AML-193 (cell line): Measurements from ENCODE around the gene GGT6.
"Not testable (repeated sequence)": the region's sequence is repeated elsewhere in the genome, so short reads cannot be mapped to it uniquely, and the experiment has no call there.

Experiments used
- DNase-seq, 2 experiments: peaks; one replicate each; lab custom pipeline; 2025; lab: John Stamatoyannopoulos, UW

The GGT6 gene, protein sequence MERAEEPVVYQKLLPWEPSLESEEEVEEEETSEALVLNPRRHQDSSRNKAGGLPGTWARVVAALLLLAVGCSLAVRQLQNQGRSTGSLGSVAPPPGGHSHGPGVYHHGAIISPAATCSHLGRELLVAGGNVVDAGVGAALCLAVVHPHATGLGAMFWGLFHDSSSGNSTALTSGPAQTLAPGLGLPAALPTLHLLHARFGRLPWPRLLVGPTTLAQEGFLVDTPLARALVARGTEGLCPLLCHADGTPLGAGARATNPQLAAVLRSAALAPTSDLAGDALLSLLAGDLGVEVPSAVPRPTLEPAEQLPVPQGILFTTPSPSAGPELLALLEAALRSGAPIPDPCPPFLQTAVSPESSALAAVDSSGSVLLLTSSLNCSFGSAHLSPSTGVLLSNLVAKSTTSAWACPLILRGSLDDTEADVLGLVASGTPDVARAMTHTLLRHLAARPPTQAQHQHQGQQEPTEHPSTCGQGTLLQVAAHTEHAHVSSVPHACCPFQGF

GRCh38 chr17:4560421-4560820, at the start of gene GGT6:
Gene GGT6 (minus strand): TSS chr17:4560577. CDS start chr17:4560521, 56 bp downstream.
- DNase-seq = no peak

DNA sequence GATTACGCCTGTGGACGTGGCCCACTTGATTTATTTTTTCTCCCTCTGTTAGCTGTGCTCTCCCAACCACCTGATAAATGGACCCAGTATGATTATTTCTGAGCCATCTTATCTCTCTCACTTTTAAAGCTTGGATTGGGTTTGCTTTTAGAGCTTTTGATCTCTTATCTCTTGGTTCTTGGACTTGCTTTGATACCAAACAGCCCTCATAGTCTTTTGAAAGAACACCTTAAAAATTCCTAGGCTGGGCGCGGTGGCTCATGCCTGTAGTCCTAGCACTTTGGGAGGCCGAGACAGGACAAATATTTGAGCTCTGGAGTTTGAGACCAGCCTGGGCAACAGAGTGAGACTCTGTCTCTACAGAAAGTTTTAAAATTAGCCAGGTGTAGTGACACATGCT, 49.8 kb upstream of the GGT6 start:
- no peak for DNase-seq

DNA sequence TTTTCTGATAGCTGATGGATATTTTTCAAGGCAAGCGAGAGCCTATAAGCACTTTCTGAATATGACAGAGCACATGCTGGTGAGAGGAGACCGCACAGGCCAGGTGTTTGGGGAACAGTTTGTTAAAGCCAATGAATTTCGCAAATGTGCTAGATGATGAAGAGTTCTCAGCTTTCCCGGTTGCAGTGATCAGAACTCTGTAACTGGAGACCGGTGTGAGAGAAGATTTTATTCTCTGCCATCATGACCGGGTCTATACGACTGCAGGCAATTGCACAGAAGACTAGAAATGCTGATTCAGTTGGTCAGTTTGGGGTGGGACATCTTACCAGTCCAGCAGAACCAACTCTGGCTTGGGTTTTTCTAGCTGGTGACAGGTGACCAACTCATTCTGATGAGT, 49.4 kb upstream of the GGT6 start:
- no peak for DNase-seq

DNA sequence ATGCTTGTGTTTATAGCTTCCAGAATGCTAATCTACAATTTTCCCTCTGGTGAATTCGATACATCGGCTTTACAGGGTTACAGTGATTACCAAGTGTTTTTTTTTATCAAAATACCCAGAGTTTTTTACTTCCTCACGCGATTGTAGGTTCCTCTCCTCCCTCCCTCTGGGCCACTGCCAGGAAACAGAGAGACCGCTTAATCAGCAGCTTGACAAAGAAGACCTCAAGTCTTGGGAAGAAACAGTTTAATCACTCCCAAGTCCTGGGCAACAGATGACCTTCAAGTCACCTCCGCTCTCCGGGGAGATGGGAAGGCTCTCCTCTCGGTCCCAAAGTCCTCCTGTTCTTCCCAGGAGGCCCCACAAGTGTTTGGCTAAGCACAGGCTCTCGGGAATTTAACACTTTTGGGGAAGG, 47.4 kb upstream of the GGT6 start:
- DNase-seq = peak in 1 of 2 experiments; percentile 15

DNA sequence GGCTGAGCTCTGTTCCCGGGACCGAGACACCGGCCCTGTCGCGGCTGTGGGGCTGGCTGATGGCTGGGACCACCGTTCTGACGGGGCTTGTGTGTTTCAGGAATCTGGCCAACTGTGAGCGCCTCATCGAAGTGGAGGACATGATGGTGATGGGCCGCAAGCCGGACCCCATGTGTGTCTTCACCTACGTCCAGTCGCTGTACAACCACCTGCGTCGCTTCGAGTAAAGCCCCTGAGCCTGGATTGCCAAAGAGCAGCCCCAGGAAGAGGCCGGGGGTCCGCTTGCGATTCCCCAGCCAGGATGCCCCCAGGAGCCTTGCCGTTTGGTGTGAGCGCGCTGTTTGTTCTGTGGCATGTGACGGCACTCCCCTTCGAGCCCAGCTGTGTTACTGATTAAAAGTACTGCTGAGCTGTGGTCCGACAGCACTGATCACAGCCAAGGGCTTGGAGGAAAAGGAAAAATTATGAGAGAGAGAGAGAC, 46.9 kb upstream of the GGT6 start:
- no peak for DNase-seq

- no peak for DNase-seq
These were observed 45.4 kb upstream of the GGT6 start for GRCh38 chr17:4605826-4606225.

- not testable (repeated sequence) for DNase-seq
These were observed 44.4 kb upstream of the GGT6 start for GRCh38 chr17:4604736-4605135.

GRCh38 chr17:4604111-4604644, 43.8 kb upstream of the GGT6 start:
- no peak for DNase-seq

GRCh38 chr17:4602041-4602440, 41.7 kb upstream of the GGT6 start:
- DNase-seq = no peak

- DNase-seq = no peak
These were observed 40.9 kb upstream of the GGT6 start for GRCh38 chr17:4601326-4601725.

GRCh38 chr17:4600563-4600962, 40.2 kb upstream of the GGT6 start:
- DNase-seq = no peak

- no peak for DNase-seq
These were observed 39.3 kb upstream of the GGT6 start for GRCh38 chr17:4599505-4600281.

GRCh38 chr17:4598776-4599504, 38.6 kb upstream of the GGT6 start:
- no peak for DNase-seq

- no peak for DNase-seq
These were observed 37.6 kb upstream of the GGT6 start for GRCh38 chr17:4597975-4598374.

- DNase-seq = no peak
These were observed 36.4 kb upstream of the GGT6 start for GRCh38 chr17:4596636-4597380.

GRCh38 chr17:4595685-4596342, 35.4 kb upstream of the GGT6 start:
- not testable (repeated sequence) for DNase-seq

GRCh38 chr17:4594931-4595684, 34.7 kb upstream of the GGT6 start:
- DNase-seq = no peak

GRCh38 chr17:4594406-4594805, 34.0 kb upstream of the GGT6 start:
- no peak for DNase-seq

- DNase-seq = no peak
These were observed 32.6 kb upstream of the GGT6 start for GRCh38 chr17:4593021-4593421.
